KOPT-K1 (cell line): ENCODE results near the gene TMEM128.
"Not testable (repeated sequence)": the region's sequence is repeated elsewhere in the genome, so short reads cannot be mapped to it uniquely, and the experiment has no call there.

Experiments
- H3K27ac ChIP-seq: fragments of 200-600 bp; sonication (generic); 2 replicates; pipeline ENCODE4 v1.5.1; 2016; ENCODE audit warnings: antibody characterized with exemption, mild to moderate bottlenecking, low read depth, low read length; ENCODE audit not compliant: poor library complexity, severe bottlenecking
- H3K36me3 ChIP-seq: fragments of 200-600 bp; sonication (generic); 2 replicates; pipeline ENCODE4 v1.5.1; 2017; ENCODE audit warnings: antibody characterized with exemption, mild to moderate bottlenecking, low read length, moderate library complexity; ENCODE audit not compliant: insufficient read depth
- H3K9me3 ChIP-seq: fragments of 200-600 bp; sonication (generic); 2 replicates; pipeline ENCODE4 v1.5.1; 2017; ENCODE audit warnings: antibody characterized with exemption, low read length, mild to moderate bottlenecking; ENCODE audit not compliant: insufficient read depth, poor library complexity, severe bottlenecking

Gene TMEM128

DNA sequence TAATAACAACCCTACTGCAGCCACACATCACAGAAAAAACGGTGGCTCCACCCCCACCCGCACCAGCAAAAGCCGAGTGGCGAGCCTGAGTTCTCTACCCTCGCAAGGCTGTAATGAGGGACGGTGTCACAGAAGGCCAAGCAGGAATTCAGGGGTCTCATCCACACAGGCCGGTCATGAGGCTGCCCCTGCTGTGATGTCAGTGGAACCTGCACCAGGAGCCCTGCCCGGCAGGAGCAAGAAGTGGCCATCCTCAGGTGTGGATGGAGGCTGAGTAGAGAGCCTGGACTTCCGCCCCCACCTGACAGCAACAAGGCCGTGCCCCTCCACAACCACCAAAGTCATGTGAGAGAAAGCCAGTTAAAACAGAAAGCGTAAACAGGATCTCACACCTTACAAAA, 21.3 kb upstream of the TMEM128 start:
- no peak overlapping the region for H3K27ac ChIP-seq
- H3K36me3 ChIP-seq, result peaks cover 78% of the 10 kb centered on the region
- H3K9me3 ChIP-seq, result no peaks in the 10 kb centered on the region

DNA sequence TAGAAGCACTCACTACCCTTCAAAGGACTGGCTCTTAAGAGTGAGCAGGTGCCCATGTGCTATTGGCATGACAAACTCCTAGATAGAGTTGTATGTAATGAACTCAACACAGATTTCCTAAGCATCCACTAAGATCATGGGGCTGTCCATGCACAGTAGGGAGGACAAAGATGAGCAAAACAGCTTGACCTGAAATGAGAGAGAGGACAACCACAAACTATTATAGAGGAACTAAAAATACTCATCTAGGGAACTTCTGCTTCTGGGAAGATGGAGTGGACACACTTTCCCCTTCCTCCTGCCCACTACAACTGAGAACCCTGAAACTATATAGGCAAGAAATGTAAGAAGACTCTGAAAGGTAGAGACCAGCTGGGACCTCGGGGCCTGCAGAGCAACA, 20.8 kb upstream of the TMEM128 start:
- Histone ChIP-seq H3K36me3 (peaks cover 72% of the 10 kb centered on the region), H3K27ac (no peak overlapping the region), H3K9me3 (no peaks in the 10 kb centered on the region)

DNA sequence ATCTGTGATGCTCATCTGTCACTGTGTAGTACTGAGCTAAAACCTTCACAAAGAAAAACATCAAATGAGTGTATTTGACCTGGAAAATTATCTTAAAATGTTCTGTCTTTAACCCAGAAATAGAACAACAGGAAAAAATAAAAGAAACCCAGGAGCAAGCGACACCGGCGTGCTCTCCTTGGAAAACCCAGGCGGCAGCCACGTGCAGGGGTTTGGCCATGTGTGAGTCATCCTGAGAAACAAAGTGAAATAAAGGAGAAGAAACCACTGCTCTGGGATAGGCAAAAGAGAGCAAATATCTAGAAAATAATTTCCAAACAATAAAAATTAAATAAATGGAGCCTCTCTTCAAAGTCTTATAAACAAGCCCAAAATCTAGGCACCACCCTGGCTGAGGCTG, 20.0 kb upstream of the TMEM128 start:
- no peaks in the 10 kb centered on the region for H3K9me3 ChIP-seq
- H3K27ac ChIP-seq, result no peak overlapping the region
- H3K36me3 ChIP-seq, result peaks cover 64% of the 10 kb centered on the region

DNA sequence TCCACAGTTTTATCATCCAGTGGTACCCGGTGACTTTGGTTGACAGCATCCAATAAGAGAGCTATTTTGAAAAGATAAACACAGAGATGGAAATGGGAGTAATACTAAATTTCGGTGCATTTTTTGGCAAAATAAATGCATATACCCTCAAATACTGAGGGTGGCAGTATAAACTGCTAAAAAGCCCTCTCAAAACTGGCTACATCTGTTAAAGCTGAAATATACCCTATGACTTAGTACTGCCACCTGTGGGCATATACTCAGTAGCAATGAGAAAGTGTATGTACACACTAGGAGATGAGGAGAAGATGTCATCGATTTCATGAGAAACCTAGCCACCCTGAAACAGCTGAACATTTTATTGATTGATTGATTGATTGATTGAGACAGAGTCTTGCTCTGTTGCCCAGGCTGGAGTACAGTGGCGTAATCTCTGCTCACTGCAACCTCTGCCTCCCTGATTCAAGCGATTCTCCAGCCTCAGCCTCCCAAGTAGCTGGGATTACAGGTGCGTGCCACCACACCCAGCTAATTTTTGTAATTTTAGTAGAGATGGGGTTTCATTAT, 12.2 kb upstream of the TMEM128 start:
- Histone ChIP-seq H3K36me3 (no peaks in the 10 kb centered on the region), H3K9me3 (no peaks in the 10 kb centered on the region), H3K27ac (no peak overlapping the region)

DNA sequence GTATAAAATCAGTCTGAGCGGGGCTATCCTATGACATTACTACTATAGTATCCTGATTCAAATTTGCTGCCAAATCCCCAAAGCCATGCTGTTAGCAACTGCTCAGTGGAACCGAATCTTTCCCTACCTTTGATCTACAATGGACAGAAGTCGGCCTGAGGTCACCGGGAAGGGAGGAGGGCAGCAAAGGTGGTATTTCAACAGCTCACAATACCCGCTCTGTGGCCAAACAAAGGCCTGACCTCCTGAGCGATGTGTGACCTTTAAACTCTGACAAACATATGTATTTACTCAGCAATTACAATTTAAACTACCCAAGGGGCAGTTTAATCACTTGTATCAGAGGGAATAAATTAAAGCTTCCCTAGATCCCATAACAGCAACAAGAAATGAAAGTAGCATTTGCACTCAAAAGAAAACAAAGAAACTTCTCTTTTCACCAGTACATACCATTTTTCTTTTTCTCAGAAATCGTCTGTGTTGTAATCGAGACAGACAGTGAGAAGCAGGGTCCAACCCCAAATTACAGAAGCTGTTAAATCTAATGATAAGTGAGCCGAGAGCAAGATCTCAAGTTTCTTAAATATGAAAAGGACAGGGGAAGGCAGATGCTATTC, 11.6 kb upstream of the TMEM128 start:
- H3K27ac ChIP-seq, result no peak overlapping the region
- H3K36me3 ChIP-seq, result no peaks in the 10 kb centered on the region
- no peaks in the 10 kb centered on the region for H3K9me3 ChIP-seq

DNA sequence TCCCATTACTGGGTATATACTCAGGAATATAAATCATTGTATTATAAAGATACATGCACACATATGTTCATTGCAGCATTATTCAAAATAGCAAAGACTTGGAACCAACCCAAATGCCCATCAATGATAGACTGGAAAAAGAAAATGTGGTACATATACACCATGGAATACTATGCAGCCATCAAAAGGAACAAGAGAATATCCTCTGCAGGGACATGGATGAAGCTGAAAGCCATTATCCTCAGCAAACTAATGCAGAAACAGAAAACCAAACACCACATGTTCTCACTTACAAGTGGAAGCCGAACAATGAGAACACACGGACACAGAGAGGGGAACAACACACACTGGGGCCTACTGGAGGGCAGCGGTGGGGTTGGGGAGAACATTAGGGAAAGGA, 9.7 kb upstream of the TMEM128 start:
- H3K36me3 ChIP-seq, H3K9me3 ChIP-seq, H3K27ac ChIP-seq: not testable (repeated sequence)

DNA sequence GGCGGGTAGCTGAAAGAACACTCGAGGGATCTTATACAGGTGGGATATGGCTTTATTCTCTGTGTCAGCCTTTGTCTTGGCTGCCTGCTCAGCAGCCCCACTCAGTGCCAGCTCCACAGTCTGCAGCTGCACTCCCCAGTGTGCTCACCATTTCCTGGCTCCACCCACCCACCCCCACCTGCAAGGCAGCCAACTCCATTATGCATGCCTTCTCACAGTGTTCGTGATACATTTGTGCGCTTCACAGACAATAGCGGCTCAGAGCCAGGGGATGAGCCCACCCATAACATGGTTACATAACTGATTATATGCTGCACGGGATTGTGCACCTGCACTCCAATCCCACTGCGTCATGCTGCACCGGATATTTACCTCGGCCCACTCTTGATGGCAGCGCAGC, 8.8 kb upstream of the TMEM128 start:
- no peaks in the 10 kb centered on the region for H3K9me3 ChIP-seq
- H3K36me3 ChIP-seq, result no peaks in the 10 kb centered on the region
- no peak overlapping the region for H3K27ac ChIP-seq

DNA sequence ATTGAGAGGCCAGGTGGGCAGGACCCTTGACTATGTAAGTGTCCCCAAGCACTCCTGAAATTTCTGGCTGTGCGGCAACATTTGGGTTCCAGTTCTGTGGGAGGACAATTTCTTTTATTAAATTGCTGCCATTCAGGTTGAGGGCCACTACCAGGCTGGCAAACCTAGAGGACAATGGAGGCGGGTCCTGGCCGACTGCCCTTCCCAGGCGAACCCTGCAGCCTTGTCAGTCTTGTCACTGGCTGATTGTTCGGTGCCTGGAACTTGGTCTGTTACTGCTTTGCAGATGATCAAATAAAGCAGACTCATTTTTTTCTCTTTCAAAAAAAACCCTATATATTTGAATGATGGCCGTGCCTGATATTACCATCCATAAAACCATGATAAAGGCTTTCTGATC, 6.6 kb upstream of the TMEM128 start:
- Histone ChIP-seq H3K27ac (no peak overlapping the region), H3K36me3 (no peaks in the 10 kb centered on the region), H3K9me3 (no peaks in the 10 kb centered on the region)

DNA sequence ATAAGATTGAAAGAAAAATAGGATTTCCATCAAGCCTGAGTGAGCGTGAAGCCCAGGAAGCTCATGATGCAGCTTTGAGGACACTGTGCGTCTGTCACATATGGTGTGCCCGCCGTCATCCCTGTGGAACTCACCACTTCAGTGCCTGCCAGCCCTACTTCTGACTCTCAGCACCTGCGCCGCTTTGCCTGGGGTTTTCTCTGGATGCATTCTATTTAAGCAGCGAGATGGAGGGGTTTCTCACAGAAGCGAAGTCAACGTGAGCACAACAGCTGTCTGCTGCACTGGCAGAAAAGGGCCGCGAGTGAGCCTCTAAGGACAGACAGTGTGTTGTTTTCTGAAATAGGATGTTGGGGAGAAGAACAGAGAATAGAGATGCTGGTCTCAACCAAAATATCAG, 6.2 kb upstream of the TMEM128 start:
- no peak overlapping the region for H3K27ac ChIP-seq
- no peaks in the 10 kb centered on the region for H3K36me3 ChIP-seq
- no peaks in the 10 kb centered on the region for H3K9me3 ChIP-seq

DNA sequence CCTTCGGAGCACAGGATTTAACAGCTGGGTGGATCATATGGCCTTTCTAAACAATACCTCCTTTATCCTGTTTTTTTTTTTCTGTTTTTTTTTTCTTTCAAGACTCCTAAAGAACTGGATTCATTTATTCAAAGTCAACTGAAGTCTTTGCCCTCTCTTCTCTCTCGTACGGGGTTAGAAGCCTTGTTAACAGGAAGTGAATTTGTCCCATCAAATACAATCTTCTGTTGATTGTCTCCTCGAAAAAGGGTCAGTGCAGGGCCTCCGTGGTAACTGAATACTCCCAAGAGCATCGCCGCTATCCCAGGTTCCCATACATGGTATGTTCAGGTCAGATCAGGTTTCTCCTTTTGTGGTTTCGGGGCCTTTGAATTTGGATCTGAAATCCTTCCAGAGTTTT, 1.8 kb upstream of the TMEM128 start:
- peaks cover 11% of the 10 kb centered on the region; the same call in 1 of the 2 replicates for H3K36me3 ChIP-seq
- no peak overlapping the region for H3K27ac ChIP-seq
- H3K9me3 ChIP-seq, result no peaks in the 10 kb centered on the region

DNA sequence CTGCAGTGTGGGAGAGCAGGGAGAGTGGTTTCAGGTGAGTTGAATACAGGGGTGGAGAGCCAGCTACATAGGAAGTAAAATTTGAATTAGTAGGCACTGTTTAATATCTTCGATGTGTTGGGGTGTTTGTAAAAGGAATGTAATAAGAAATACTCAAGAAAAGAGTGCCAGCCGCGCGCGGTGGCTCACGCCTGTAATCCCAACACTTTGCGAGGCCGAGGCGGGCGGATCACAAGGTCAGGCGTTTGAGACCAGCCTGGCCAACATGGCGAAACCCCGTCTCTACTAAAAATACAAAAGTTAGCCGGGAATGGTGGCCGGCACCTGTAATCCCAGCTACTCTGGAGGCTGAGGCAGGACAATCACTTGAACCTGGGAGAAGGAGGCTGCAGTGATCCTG, 1.3 kb upstream of the TMEM128 start:
- not testable (repeated sequence) for H3K27ac ChIP-seq, H3K9me3 ChIP-seq
- peaks cover 17% of the 10 kb centered on the region for H3K36me3 ChIP-seq

DNA sequence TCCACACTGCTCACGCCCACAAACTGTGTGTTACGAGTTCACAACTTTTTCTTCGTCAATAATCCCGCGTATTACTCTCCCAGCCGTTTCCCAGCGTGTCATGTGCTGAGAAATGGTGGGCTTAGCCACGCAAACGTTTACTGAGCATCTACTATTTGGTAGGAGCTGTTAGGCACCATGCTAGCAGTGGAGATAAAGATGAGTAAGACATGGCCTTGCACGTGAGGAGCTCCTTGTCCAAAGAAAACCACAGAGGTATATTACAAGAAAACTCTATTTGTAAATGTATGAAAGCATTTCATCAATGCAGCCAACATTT, 821 bp upstream of the TMEM128 start:
- Histone ChIP-seq H3K9me3 (no peaks in the 10 kb centered on the region), H3K36me3 (peaks cover 22% of the 10 kb centered on the region), H3K27ac (peak overlapping the region; percentile 79)

DNA sequence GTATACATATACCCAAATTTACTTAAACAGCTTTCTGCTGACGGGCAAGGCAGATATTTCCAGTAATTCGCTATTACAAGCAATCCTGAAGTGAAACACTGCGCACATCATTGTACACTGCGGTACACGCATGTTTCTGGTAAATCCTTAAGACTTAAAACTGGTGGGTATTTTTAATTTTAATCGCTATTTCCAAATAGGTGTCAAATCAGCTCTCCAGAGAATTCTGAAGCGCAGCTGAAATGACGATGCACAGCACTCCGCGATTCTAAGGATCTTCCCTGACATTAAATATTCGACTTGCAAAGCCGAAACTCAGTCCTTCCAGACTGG, 361 bp downstream of the TMEM128 start:
- no peaks in the 10 kb centered on the region for H3K9me3 ChIP-seq
- H3K27ac ChIP-seq, result peak overlapping the region; percentile 79
- peaks cover 29% of the 10 kb centered on the region for H3K36me3 ChIP-seq

DNA sequence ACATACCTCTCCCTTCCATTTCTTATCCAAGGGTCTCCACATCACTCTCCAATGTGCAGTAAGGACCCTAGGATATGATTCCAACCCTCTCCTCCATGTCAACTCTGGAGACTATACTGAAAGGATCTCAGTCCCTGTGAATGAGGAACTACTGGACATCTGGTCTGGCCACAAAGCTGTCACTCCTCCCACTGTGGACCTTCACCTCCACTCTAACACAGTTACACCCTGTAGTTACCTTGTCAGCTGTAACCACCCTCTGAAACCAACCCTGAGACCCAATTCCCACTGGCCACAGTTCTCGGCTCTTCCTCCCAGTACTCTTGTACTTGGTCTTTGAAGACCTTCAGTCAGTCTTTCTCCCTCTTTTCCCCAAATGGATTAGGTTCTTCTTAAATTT, 2.9 kb downstream of the TMEM128 start:
- no peak overlapping the region for H3K27ac ChIP-seq
- H3K36me3 ChIP-seq, result peaks cover 49% of the 10 kb centered on the region
- H3K9me3 ChIP-seq, result no peaks in the 10 kb centered on the region

DNA sequence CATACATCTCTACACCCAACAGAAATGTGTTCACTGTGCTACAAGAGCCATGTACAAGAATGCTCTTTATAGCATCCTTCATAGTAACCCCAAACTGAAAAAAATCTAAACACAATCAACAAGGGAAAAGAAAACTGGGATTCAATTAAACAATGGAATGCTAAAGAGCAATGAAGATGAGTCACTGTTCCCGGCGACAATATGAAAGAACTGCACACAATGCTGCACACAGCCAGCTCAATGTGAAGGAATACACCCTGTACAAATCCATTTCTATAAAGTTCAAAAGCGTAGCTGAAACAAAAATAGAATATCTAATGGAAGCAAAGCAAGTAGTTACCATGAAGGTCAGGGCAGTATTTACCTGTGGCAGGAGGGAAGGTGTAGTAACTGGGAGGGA, 8.5 kb downstream of the TMEM128 start:
- H3K9me3 ChIP-seq, H3K27ac ChIP-seq: not testable (repeated sequence)
- peaks cover 64% of the 10 kb centered on the region for H3K36me3 ChIP-seq

DNA sequence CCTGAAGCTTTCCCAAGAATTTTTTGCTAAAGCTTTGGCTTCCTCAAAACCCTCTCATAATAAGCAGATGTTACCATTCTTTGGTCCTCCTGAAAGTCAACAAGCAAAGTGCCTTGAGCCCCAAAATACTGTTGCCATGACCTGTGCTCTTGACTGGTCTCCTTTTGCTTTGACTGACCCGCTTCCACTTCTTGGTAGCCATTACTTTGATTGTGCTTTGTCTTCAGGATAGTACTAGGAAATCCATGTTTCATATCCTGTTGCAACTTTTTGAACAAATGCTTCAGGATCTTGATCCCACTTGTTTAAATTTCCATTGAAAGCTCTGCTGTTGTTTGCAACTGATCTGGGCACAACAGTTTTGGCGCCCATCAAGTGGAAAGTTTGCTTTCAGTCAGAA, 14.4 kb downstream of the TMEM128 start:
- Histone ChIP-seq H3K36me3 (peaks cover 18% of the 10 kb centered on the region), H3K27ac (no peak overlapping the region)

DNA sequence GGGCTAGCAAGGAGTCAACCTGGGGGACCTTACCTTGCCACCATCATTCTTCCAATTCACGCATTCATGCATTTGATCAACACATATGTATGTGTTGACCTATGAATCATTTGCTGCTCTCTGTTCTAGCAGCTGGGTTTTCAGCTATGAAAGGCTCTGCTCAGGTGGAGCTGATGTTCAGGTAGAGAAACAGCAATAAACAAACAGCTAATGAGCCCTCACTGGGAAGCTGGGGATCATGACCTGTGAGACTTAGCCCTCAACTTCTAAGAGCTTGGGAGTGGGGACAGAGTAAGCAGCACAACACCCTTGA, 19.7 kb downstream of the TMEM128 start:
- no peaks in the 10 kb centered on the region for H3K36me3 ChIP-seq
- H3K9me3 ChIP-seq, result peaks cover 3% of the 10 kb centered on the region
- no peak overlapping the region for H3K27ac ChIP-seq

More for the DNA sequence above, 14.4 kb downstream of the TMEM128 start:
- peaks cover 7% of the 10 kb centered on the region for H3K9me3 ChIP-seq
